ENCODE results near the gene SPTLC1. TPM values are rescaled to one million over a fixed set of nuclear protein-coding genes. Genes with fewer than 3 reads are reported as not detected.

The SPTLC1 gene
- total and polyA plus RNA-seq, 2 of the 8 experiments (the other 6 are each of a cell fraction or from before 2014, with no cell fraction given), result 34.2 to 62.1 TPM

GRCh38 chr9:92120138-92120537, 4.9 kb upstream of the SPTLC1 start:
- no peak overlapping the region for H3K9ac ChIP-seq (replicated peaks in 1 of 4; ENCODE audit: extremely low read depth in 1 of 4, low read depth in 3 of 4, low read length in 3 of 4)
- H3K9me3 ChIP-seq (ENCODE audit: insufficient read depth in 2 of 2, low read depth in 1 of 2, low read length in 1 of 2), result no peaks in the 10 kb centered on the region
- no peaks in the 10 kb centered on the region for H4K20me1 ChIP-seq (replicated peaks in 1 of 2; ENCODE audit: control insufficient read depth in 1 of 2, insufficient read depth in 2 of 2, low read length in 2 of 2)
- H2BK120ac ChIP-seq (replicated peaks; ENCODE audit: low read depth, low read length), result no peak overlapping the region
- H3K36me3 ChIP-seq (ENCODE audit: control insufficient read depth in 2 of 4, insufficient read depth in 4 of 4, low read length in 3 of 4), result no peaks in the 10 kb centered on the region
- no peak overlapping the region for H3K14ac ChIP-seq (ENCODE audit: insufficient read length)
- no peak overlapping the region for H2BK12ac ChIP-seq (ENCODE audit: low read depth, low read length)
- H3K4me3 ChIP-seq (ENCODE audit: extremely low read depth in 1 of 4, insufficient read depth in 2 of 4, low read depth in 3 of 4, low read length in 4 of 4), result no peak overlapping the region
- no peak overlapping the region for H4K8ac ChIP-seq (ENCODE audit: extremely low read depth, insufficient read depth, low read length)
- DNase-seq (ENCODE audit: low read depth in 1 of 2, low spot score in 2 of 2) (no peak), FAIRE-seq (no peak)
- no peak overlapping the region for H2BK20ac ChIP-seq (ENCODE audit: low read length)
- H3K79me2 ChIP-seq (ENCODE audit: control insufficient read depth in 1 of 2, insufficient read depth in 2 of 2, low read length in 2 of 2), result 0 out of 4 replicates have a peak, but pooled peaks cover 0 to under 1% of the 10 kb centered on the region in 2 experiments
- no peak overlapping the region for H3K56ac ChIP-seq (replicated peaks; ENCODE audit: insufficient read length, low read depth, low read length)
- no peak overlapping the region for H4K91ac ChIP-seq (replicated peaks; ENCODE audit: insufficient read length, low read length)
- no peaks in the 10 kb centered on the region; a peak in 1 of 7 replicates for H3K4me1 ChIP-seq (replicated peaks in 1 of 4; ENCODE audit: control insufficient read depth in 3 of 4, insufficient read depth in 4 of 4, low read length in 3 of 4)
- no peak overlapping the region for H2BK5ac ChIP-seq (ENCODE audit: low read depth, low read length)
- ChIA-PET POLR2A (ENCODE audit: partially characterized antibody) (no interaction called here), CTCF (ENCODE audit: partially characterized antibody) (no interaction called here)
- no peaks in the 10 kb centered on the region for H3K23me2 ChIP-seq (ENCODE audit: low read depth, low read length)
- H2AFZ ChIP-seq (ENCODE audit: low read length), result no peak overlapping the region
- no peak overlapping the region for H3K27ac ChIP-seq (ENCODE audit: low read depth, low read length)
- H3K18ac ChIP-seq (ENCODE audit: extremely low read depth, low read length), result no peak overlapping the region
- no peak overlapping the region for H3K23ac ChIP-seq (ENCODE audit: insufficient read length)
- TF ChIP-seq HDAC2 (IDR thresholded peaks at IDR 0.05; ENCODE audit: borderline replicate concordance in 1 of 2, low read depth in 2 of 2, low read length in 2 of 2) (no peak), TAF7 (optimal IDR thresholded peaks at IDR 0.05; ENCODE audit: borderline replicate concordance, low read depth, low read length) (no peak)
- no peak overlapping the region for H4K5ac ChIP-seq (ENCODE audit: insufficient read length, low read depth, low read length)
- no peaks in the 10 kb centered on the region; a peak in 2 of 7 replicates for H3K27me3 ChIP-seq (replicated peaks in 1 of 4; ENCODE audit: control insufficient read depth in 3 of 4, extremely low read depth in 1 of 4, insufficient read depth in 3 of 4, low read length in 3 of 4)
- no peak overlapping the region for H2BK15ac ChIP-seq (ENCODE audit: low read length)
- no peak overlapping the region for H3K4me2 ChIP-seq (ENCODE audit: insufficient read depth in 1 of 2, low read depth in 2 of 2, low read length in 2 of 2)
- no peak overlapping the region for H2AK5ac ChIP-seq (ENCODE audit: low read depth, low read length)
- no peak overlapping the region for H3K4ac ChIP-seq (replicated peaks; ENCODE audit: insufficient read length, low read depth, low read length)
- H3K79me1 ChIP-seq (ENCODE audit: low read depth, low read length), result no peaks in the 10 kb centered on the region
